HepG2 (cell line): ENCODE data around the gene YEATS2.

Experiments used
- ARHGAP35 ChIP-seq: sonication (generic); formaldehyde crosslinking; IDR thresholded peaks from 2 replicates; pipeline ENCODE4 v1.9.0; 2022; ENCODE audit warnings: mild to moderate bottlenecking, inconsistent platforms, moderate library complexity, missing genetic modification reagents, borderline replicate concordance
- MEIS1 ChIP-seq: sonication (generic); formaldehyde crosslinking; IDR thresholded peaks from 2 replicates; pipeline ENCODE4 v1.9.0; 2021; ENCODE audit warnings: mild to moderate bottlenecking, missing genetic modification reagents, moderate library complexity, borderline replicate concordance
- NFE2L2 ChIP-seq: fragments of 150-350 bp; IDR thresholded peaks from 2 replicates; pipeline ENCODE4 v1.6.1; 2014; ENCODE audit warnings: low read length
- SIX4 ChIP-seq: sonication (generic); formaldehyde crosslinking; IDR thresholded peaks from 2 replicates; pipeline ENCODE4 v1.4.0; 2020; ENCODE audit warnings: missing genetic modification reagents
- TP53 ChIP-seq: sonication (generic); formaldehyde crosslinking; conservative IDR thresholded peaks from 2 replicates; pipeline ENCODE4 v1.4.0; 2020; ENCODE audit warnings: missing genetic modification reagents
- ZHX1 ChIP-seq: sonication (generic); formaldehyde crosslinking; IDR thresholded peaks from 2 replicates; pipeline ENCODE4 v1.8.1; 2022; ENCODE audit warnings: low read depth, mild to moderate bottlenecking, missing genetic modification reagents
- ZNF207 ChIP-seq: fragments of 450-650 bp; IDR thresholded peaks from 2 replicates; pipeline ENCODE4 v1.6.1; 2016; ENCODE audit warnings: antibody characterized with exemption, borderline replicate concordance
- ZNF274 ChIP-seq: sonication (generic); formaldehyde crosslinking; IDR thresholded peaks from 2 replicates; pipeline ENCODE4 v1.5.1; 2020; ENCODE audit warnings: mild to moderate bottlenecking, missing genetic modification reagents
- ZNF513 ChIP-seq: sonication (generic); formaldehyde crosslinking; conservative IDR thresholded peaks from 2 replicates; pipeline ENCODE4 v1.5.0; 2020; ENCODE audit warnings: missing genetic modification reagents
- TF ChIP-seq, protein P1 (sequence below): sonication (generic); formaldehyde crosslinking; IDR thresholded peaks from 2 replicates; pipeline ENCODE4 v1.5.0; 2020; ENCODE audit warnings: mild to moderate bottlenecking, missing genetic modification reagents, moderate library complexity

DNA sequence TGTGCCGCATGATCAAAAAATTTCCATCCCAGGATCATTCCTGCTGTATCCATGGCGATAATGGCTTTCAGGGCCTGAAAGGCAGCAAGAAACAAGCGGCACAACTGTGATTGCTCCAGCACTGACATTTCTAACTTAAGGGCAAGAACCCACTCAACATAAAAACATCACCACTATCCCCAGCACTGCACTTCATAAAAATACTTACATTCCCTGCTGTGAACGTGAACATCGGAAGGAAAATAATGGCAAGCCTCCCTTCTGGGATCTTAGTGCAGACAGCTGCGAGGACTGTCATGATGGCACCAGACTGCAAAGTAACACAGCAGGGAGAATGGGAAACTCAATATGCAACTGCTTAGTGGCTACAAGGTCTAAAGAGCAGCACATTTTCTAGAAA, 135.9 kb downstream of the YEATS2 start:
- TF ChIP-seq ZHX1 (CRISPR knock-in tag), result no peak
- TF ChIP-seq, protein P1, sequence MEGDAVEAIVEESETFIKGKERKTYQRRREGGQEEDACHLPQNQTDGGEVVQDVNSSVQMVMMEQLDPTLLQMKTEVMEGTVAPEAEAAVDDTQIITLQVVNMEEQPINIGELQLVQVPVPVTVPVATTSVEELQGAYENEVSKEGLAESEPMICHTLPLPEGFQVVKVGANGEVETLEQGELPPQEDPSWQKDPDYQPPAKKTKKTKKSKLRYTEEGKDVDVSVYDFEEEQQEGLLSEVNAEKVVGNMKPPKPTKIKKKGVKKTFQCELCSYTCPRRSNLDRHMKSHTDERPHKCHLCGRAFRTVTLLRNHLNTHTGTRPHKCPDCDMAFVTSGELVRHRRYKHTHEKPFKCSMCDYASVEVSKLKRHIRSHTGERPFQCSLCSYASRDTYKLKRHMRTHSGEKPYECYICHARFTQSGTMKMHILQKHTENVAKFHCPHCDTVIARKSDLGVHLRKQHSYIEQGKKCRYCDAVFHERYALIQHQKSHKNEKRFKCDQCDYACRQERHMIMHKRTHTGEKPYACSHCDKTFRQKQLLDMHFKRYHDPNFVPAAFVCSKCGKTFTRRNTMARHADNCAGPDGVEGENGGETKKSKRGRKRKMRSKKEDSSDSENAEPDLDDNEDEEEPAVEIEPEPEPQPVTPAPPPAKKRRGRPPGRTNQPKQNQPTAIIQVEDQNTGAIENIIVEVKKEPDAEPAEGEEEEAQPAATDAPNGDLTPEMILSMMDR (CRISPR knock-in tag), result no peak
- no peak for TF ChIP-seq TP53 (CRISPR knock-in tag)
- no peak for TF ChIP-seq NFE2L2
- TF ChIP-seq MEIS1 (CRISPR knock-in tag), result no peak
- TF ChIP-seq ZNF513, result no peak
- TF ChIP-seq ARHGAP35 (CRISPR knock-in tag), result no peak
- no peak for TF ChIP-seq SIX4 (CRISPR knock-in tag)
- no peak for TF ChIP-seq ZNF207
- no peak for TF ChIP-seq ZNF274 (CRISPR knock-in tag)
